IMR-90 (cell line): ENCODE results near the gene ZNF335.

Source experiments
- MAZ ChIP-seq: IDR thresholded peaks from 2 replicates; pipeline ENCODE4 v1.6.1; 2012; ENCODE audit warnings: low read depth, mild to moderate bottlenecking, low read length, improper control_type of control experiment, moderate library complexity, borderline replicate concordance
- SMC3 ChIP-seq: fragments of 150-350 bp; IDR thresholded peaks from 2 replicates; pipeline ENCODE4 v1.6.1; 2016; ENCODE audit warnings: low read depth, mild to moderate bottlenecking, antibody characterized with exemption, low read length, moderate library complexity
- USF2 ChIP-seq: fragments of 150-350 bp; IDR thresholded peaks from 2 replicates; pipeline ENCODE4 v1.6.1; 2017; ENCODE audit warnings: mild to moderate bottlenecking, antibody characterized with exemption, low read length, low read depth

- TF ChIP-seq USF2 (no peak), SMC3 (no peak), MAZ (no peak)
These were observed 18.3 kb downstream of the ZNF335 start for GRCh38 chr20:45953672-45954071.
